ENCODE measurements around the gene WNT3A. TPM values are rescaled to one million over a fixed set of nuclear protein-coding genes. Genes with fewer than 3 reads are reported as not detected.

The WNT3A gene
- total and polyA plus RNA-seq, 2 of the 4 experiments (the other 2 are of a cell fraction) = not detected

DNA sequence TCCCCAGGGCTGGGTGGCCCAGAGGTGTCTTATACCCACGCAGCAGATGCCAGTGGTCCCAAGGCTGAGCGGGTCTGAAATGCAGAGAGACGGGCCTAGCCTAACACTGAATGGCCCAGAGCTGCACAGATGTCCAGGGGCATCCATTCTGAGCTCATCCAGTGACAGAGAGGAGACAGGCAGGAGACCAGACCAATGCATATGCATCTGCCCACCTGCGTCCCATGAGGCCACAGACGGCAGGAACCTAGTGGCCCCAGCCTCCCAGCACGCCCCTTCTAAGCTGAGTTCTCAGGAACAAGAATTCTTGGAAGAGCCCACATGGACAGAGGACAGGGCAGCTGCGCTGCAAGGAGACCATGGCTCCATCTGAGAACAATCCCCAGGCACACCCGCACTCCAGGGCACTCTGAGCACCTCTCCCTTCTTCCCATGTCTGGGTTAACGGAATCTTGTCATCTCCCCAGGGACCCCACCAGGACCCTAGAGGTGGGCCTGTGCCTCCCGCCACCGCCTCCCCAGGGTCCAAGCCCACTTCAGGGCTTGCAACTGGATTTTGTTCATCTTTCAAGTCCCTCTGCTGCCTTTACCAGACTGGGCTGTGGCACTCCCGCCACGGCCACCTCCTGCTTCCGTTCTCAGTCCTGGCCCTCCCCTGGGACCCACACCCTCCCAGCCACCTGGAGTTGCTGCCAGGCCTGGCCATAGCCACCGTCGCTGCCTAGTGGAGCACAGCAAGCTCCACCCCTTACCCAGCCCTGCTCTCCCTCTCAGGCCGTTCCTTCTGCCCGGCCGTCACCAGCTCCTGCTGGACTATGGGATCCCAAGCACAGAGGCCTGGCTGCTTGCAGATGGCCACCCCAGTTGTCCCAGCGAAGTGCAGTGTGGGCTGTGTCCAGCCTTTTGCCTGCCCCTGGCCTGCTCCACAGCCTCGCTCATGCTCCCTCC is 3.3 kb downstream of the WNT3A start:
- TF ChIP-seq RCOR1 (IDR thresholded peaks at IDR 0.05; ENCODE audit: insufficient replicate concordance, low read length) = no peak
- no peak for TF ChIP-seq BHLHE40 (IDR thresholded peaks at IDR 0.05; ENCODE audit: low read depth, low read length)
- no peak for TF ChIP-seq CHD1 (IDR thresholded peaks at IDR 0.05; ENCODE audit: low read depth, low read length)
- H2AK5ac ChIP-seq (ENCODE audit: low read depth, low read length) = no peak overlapping the region
- H3K9me1 ChIP-seq (ENCODE audit: insufficient read depth, low read length) = peaks cover 2% of the 10 kb centered on the region; the same call in 1 of the 2 replicates
- no TSS peak for BruUV-seq (replicated peaks)
- H4K5ac ChIP-seq (ENCODE audit: low read depth, low read length) = no peak overlapping the region
- H4K91ac ChIP-seq (ENCODE audit: insufficient read depth, low read depth, low read length) = no peak overlapping the region
- H3K36me3 ChIP-seq (ENCODE audit: control insufficient read depth, insufficient read depth, low read length) = no peaks in the 10 kb centered on the region
- H3K4me3 ChIP-seq (ENCODE audit: insufficient read depth, low read depth, low read length) = no peak overlapping the region
- no peak overlapping the region for H3K4ac ChIP-seq (ENCODE audit: low read depth, low read length)
- no peak overlapping the region for H3K18ac ChIP-seq (ENCODE audit: low read depth, low read length)
- intact Hi-C loops (cut with micrococcal nuclease) = no loop called here
- H2BK20ac ChIP-seq (ENCODE audit: low read depth, low read length) = no peak overlapping the region
- peaks cover 2% of the 10 kb centered on the region for H3K4me1 ChIP-seq (ENCODE audit: control insufficient read depth, insufficient read depth, low read length)
- no peak overlapping the region for H2BK5ac ChIP-seq (ENCODE audit: low read depth, low read length, poor library complexity, severe bottlenecking)
- DNase-seq (no peak), ATAC-seq (ENCODE audit: low read depth) (no peak)
- no peak overlapping the region for H3K56ac ChIP-seq (ENCODE audit: extremely low read depth, insufficient read depth, low read length)
- H3K4me2 ChIP-seq (ENCODE audit: low read depth, low read length) = no peak overlapping the region
- dilution Hi-C loops (cut with HindIII; ENCODE audit: low sequenced_read_pairs, unreplicated experiment) = no loop called here
- no peak overlapping the region for H3K23ac ChIP-seq (ENCODE audit: low read depth, low read length)
- in situ Hi-C loops (cut with MboI; ENCODE audit: low sequenced_read_pairs) = no loop called here
- no peaks in the 10 kb centered on the region for H3K79me1 ChIP-seq (ENCODE audit: low read depth in 1 of 2, low read length in 2 of 2)
- no peaks in the 10 kb centered on the region for H3K9me3 ChIP-seq (ENCODE audit: control insufficient read depth, insufficient read depth, low read length)
- no peak overlapping the region for H3K9ac ChIP-seq (ENCODE audit: low read depth, low read length)
- no peak overlapping the region for H2AK9ac ChIP-seq (replicated peaks; ENCODE audit: low read depth, low read length, poor library complexity)
- WGBS, 2 experiments (ENCODE audit: extremely low coverage in 2 of 2, insufficient read length in 1 of 2) = 53% methylated on average over 13 of the region's 21 CpGs; no CpG with 5 or more reads in 1 of the 2 experiments
- H3K14ac ChIP-seq (replicated peaks; ENCODE audit: low read depth, low read length) = no peak overlapping the region
- H4K8ac ChIP-seq (ENCODE audit: low read depth in 2 of 2, low read length in 2 of 2) = no peak overlapping the region
- no peak overlapping the region for H2AFZ ChIP-seq (replicated peaks; ENCODE audit: low read length, poor library complexity)
- H2BK120ac ChIP-seq (ENCODE audit: low read depth, low read length) = no peak overlapping the region
- CTCF ChIA-PET = no interaction called here
- POLR2A ChIA-PET (ENCODE audit: unreplicated experiment) = no interaction called here
- H3K27me3 ChIP-seq (ENCODE audit: control insufficient read depth, insufficient read depth, low read length) = peaks cover 65% of the 10 kb centered on the region
- H2BK15ac ChIP-seq (ENCODE audit: low read depth, low read length) = no peak overlapping the region
- H4K20me1 ChIP-seq (ENCODE audit: insufficient read depth, low read length) = no peaks in the 10 kb centered on the region; the same call in 1 of the 2 replicates
- H3K27ac ChIP-seq (ENCODE audit: insufficient read depth, low read length) = no peak overlapping the region
